GM21360 (cell line): Measurements from ENCODE around the gene HDAC10.

Experiments
- ATAC-seq: cut with Tn5 transposase; IDR thresholded peaks from one replicate; pipeline ENCODE4 v1.9.1; 2021; ENCODE audit warnings: mild to moderate bottlenecking, moderate library complexity; ENCODE audit not compliant: unreplicated experiment

HDAC10 gene

DNA sequence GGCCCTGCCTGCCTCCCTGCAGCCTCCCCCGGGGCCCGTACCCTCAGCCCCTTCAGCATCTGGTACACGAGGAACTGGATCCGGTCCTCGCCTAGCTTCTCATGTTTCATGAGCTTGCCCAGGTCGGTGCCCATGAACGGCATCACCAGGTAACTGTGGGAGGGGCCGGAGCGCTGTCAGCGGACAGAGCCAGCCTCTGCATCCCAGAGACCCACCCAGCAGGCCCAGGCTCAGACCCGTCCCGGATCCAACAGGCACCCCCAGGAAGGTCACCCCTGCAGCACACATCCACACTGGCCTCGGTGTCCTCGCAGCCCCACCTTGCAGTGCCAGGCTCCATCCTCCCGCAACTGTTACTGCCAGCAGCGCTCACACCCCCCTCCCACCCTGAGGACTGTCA lies 6.0 kb upstream of the HDAC10 start:
- no peak for ATAC-seq

GRCh38 chr22:50256258-50256862 lies 5.3 kb upstream of the HDAC10 start:
- ATAC-seq: no peak

DNA sequence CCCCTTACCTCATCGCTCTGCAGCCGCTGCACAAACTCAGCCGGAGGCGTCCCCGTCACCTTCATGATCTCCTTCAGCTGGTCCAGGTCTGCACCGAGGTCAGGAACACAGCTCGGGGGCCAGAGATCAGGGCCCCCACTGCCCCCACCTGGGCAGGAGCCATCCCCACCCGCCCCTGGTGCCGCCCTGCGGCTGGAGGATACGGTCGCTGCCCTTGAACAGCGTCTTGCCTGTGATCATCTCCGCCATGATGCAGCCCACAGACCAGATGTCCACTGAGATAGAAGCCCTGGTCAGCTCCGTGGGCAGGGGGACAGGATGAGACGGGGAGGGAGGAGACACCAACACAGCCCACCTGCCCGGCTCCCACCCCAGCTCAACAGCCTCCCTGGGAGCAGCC lies 4.5 kb upstream of the HDAC10 start:
- no peak for ATAC-seq

DNA sequence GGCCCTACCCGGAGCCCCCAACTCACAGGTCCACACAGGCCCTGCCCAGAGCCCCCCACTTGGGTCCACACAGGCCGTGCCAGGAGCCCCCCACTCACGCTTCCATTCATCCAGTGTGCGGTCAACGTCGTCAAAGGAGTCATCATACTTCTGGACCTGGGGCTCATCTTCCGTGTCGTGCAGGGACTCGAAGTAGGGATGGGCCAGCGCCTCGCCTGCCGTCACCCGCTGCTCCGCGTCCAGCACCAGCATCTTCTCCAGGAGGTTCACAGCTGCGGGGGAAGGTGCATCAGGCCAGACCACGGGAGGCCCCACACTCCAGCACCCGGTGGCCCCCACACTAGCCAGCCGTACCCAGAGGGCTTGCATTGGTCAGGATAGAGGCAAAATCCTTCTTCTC lies 4.0 kb upstream of the HDAC10 start:
- ATAC-seq: no peak

GRCh38 chr22:50253941-50254340 lies 2.9 kb upstream of the HDAC10 start:
- ATAC-seq: no peak

DNA sequence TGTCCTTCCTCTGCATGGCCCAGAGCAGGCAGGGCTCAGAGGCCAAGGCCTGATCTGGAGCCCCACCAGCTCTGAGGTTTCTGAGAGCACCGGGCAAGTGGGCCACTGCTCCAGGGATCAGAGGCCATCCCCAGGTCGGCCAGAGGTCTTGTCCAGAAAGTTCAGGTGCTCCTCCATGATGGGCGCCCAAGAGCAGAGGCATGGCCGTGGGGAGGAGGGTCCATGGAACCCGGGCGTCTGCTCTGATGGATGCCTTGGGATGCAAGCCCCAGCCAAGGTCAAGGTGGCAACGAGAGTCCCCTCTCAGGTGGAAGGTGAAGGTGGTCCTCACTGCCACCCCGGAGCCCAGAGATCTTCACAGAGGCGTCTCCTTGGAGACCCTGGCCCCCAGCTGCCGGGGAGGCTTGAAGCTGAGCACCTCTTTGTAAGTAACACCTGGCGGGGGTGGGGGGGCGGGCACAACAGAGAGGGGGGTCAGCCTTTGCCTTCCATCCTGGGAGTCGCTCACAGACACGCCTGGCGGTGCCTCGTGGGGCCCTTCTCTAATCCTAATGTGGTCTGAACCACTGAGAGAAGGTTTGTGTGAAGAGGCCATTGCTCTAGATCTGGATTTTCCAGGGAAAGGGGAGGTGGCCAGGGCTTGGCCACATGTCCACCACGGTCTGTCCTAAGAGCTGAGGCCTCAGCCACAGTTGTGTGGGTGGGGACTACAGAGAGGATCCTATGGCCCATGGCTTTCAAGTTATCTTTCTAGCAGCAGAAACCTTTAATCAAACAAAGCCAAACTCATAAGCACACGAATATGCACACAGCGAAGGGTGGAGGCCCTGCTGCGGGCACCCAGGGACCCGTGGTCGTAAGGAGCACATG lies 2.2 kb upstream of the HDAC10 start:
- no peak for ATAC-seq

DNA sequence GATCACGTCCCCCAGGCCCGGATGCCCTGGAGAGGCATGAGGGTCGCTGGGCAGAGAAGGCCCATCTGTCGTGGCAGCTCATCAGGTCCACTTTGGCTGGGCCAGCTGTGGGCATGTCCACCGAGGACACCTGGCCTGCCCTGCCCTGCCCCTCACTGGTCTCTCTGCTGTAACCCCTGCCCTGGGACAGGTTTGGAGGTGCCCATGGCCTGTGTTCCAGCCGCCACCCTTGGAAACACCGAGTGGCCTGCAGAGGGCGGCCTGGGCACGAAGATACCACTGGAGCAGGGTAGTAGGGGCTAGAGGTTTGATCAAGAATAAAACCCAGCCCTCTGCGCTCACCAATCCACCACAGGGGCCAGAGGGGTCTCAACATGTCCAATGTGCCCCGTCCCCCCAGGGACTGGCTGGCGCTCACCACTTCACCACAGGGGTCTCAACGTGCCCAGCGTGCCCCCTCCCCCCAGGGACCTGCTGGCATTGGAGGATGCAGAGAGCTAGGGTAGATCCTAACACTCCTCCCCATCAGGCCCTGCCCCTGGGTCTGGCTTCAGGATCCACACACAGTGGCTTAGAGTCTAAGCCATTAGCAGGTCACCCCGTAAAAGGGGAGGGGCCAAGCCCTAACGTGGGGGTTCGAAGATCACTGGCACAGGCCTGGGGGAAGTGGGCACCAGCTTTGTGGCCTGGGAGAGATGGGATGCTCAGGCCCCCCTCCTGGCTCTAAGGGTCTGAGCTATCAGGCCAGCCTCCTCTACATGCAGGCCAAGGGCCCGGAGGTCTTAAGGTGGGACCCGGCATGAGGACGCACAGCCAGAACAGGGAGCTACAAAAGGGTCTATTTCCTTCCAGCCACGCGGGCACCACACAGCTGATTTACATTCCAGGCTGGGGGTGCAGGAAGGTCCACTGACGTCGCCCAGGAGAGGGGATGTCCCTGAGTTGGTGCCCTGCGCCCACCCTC lies 1.3 kb upstream of the HDAC10 start:
- no peak for ATAC-seq

GRCh38 chr22:50251477-50252081 lies 514 bp upstream of the HDAC10 start:
- no peak for ATAC-seq

GRCh38 chr22:50250249-50250554 lies 863 bp downstream of the HDAC10 start:
- no peak for ATAC-seq

DNA sequence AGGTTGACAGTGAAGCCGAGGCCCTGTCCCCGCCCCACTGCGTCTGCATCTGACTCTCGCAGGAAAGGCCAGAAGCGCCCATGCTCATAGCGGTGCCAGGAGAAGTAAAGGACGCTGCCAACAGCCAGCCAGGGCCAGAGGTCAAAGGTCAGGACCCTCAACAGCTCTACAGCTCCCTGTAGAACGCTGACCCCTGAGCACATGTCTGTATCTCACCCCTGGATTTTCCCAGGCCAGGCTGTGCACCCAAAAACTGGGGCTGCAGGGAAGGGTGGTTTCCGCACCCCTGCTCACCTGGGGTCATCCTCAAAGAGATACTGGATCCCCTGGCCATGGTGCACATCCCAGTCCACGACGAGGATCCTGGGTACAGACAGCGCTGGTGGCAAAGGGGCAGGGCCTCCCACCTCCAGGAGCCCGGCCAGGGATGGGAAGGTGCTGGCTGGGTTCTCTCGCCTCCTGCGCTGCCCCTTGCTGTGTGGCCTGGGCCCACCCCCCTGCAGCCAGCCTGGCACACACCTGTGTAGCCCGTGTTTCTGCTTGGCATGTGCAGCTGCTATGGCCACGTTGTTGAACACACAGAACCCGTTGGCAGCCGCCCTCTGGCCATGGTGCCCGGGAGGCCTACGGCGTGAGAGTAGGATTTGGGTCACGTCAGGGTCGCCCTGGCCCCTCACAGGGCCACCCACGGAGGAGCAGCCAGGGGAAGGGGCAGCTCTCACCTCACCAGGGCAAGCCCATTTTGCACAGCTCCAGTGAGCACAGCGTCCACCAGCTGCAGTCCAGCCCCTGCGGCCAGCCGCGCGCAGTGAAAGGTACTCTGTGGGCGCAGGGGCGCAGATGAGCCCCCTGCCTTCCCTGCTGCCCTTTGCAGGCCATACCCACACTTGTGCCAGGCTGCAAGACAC lies 1.5 kb downstream of the HDAC10 start:
- ATAC-seq: no peak

GRCh38 chr22:50248196-50249081 lies 2.6 kb downstream of the HDAC10 start:
- no peak for ATAC-seq

DNA sequence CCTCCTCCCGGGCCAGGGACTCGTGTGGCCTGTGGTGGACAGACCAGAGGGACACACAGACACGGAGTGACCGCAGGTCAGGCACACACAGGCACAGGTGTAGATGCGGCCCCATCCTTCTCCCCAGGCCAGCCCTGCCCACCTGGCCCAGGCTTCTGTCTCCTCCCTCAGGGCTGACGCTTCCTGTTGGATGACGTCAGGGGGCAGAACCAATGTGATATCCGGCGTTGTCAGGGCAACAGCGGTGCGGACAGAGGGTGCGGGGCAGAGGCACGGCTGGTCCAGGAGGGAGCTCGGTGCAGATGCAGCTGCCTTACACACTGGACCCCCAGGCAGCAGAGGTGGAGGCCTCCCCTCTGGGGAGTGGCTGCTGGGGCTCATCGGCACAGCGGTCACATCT lies 3.3 kb downstream of the HDAC10 start:
- ATAC-seq: no peak

GRCh38 chr22:50246242-50247175 lies 4.6 kb downstream of the HDAC10 start:
- ATAC-seq: no peak

DNA sequence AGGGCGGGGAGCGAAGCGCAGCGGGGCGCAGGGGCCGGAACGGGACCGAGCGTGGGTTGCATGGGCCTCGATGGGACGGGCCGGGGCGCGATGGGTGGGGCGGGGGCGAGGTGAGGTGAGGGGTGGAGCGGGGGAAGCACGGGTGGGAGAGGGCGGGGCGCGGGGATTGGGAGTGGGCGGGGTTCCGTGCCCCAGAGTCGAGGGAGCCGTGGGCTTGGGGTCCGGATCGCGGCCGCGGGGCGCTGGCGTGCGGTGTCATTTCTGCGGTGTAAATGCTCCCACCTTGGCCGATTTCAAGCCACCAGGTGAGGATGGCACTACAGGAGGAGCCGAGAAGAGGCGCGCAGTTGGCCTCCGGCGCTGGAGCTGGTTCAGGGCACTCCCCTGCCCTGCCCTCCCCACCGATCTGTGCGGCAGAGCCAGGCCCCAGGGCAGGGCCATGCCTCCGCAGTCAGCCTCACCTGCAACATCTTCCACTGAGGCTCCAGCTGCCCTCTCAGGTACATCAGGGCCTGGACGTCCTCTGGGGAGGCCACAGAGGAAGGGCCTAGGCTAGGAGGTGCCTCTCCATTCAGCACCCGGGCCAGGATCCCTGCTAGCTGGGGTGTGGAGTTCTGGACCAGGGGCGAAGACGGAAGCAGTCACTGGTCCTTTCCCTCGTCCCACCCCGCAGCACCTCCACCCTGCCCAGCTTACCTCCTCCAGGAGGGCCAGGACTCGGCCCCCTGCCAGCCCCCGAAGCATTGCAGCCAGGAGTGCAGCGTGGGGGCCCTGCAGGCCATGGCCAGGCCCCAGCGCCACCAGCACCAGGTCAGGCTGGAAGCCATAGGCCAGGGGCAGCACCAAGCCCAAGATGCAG lies 5.6 kb downstream of the HDAC10 start:
- no peak for ATAC-seq

GRCh38 chr22:50244420-50245213 lies 6.4 kb downstream of the HDAC10 start, which contains the start of gene TUBGCP6:
Gene TUBGCP6, minus strand, starts transcription at chr22:50245023. Its CDS starts 564 bp downstream, at chr22:50244459.
- ATAC-seq: peak; percentile 72
